Embryonic facial prominence (tissue), 1 donor: ENCODE results near the gene MAP3K5.
A peak's percentile ranks its signal among the peaks of the same experiment; 100 is the strongest.

Experiments used
- DNase-seq: peaks from one replicate; pipeline ENCODE4 v3.0.0-alpha.2; 2016; ENCODE audit errors: extremely low spot score

MAP3K5 gene

DNA sequence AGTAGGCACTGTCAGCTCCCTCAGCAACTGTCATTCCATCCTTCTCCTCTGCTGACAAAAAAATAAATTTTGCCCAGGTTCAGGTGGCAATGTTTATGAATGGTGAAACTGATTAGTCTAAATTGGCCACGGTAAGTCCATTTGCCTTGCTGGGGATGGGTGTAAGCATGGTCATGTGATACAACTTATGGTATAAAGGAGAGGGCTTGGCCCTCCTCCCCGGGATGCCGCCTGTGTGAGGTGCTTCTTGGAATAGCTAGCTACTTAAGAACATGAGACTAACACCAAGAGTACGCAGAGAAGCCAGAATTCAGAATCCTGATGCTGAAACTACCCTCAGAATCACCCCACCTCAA, 147.7 kb downstream of the MAP3K5 start:
- DNase-seq, result no peak

DNA sequence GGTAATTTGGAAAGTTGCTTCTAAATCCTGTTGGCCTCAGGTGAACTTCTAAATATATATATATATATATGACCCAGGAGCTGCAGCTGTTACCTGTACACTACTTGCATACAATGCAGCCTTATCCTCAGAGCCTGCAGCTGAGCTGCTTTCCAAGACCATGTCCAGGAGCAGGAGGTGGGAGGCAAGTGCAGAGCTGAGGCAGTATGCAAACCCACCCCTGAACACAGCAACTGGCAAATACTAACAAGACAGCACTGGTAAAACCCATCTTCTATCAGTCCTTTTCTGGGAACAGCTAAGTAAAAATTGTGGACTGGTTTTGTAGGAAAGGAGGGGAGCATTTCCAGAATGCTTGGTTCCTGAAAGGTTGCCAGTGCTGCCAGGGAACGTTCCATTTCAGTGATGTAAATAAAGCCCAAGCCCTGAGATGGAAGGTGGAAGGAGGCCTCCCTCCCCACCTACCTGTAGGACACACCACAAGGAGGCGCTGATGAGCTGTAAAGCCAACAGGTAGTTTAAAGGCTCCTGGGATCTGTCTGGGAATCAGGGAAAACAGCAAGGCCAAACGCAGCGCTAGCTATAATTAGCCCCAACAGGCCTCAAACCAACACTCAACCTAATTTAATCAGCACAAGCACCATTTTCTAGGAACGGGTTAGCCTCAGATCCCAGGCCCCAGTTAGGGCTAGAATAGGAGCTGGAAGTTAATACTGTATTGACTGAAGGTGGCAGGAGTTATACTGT, 148.3 kb downstream of the MAP3K5 start:
- peak; percentile 41 for DNase-seq

DNA sequence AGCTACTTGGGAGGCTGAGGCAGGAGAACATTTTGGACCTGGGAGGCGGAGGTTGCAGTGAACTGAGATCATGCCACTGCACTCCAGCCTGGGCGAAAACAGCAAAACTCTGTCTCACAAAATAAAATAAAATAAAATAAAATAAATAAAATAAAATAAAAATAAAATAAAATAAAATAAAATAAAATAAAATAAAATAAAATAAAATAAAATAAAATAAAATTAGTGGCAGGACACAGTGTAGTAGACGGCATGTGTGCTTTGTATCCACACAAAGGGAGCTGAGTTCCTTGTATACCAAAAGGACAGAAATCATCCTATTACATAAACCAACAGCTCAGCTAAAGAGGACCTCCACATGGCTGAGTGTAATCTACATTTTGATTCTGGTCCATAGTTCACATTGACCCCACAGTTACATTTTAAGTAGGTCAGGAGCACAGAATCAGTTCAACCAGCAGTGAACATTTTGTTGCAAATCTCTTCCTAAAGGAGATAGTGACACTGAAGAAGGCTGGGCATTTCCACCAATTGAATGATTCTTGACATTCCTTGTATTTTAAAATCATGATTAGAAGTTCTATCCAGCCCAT, 150.3 kb downstream of the MAP3K5 start:
- no peak for DNase-seq

DNA sequence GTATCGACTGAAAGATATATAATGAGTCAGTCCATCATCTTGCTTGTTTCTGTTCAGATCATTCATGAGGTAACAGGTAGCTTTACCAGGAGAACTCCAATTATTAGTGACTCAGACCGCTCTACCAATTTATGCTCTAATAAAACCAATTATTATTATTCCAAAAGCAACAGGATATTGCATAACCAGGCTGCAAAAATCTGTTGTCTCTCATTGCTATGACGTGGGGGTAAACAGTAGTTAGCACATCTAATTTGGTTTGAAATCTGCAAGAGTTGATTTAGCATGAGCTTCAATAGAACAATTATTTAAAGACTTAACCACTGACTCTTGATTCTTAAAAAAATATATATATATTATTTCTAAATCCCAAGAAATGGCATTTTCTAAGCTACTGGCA, 151.1 kb downstream of the MAP3K5 start:
- DNase-seq, result no peak

GRCh38 chr6:136640132-136640915, 152.0 kb downstream of the MAP3K5 start:
- DNase-seq, result no peak

DNA sequence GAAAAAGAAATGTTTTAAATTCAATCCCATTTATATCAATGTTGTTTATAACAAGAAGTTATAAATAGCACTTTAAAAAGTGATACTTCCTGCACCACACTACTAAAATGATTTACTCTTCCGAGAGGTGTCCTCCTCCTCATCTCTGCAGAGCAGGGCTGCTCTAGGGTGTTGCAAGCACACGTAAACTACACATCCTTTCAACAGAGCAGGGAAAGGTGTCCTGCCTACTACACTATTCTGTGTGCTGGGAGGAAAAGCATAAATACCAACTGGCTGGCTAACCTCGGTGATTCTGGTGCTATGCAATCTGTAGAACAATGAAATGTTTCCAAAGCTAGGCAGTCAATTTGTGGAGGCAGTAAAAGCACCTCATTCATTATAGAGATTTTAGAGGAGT, 152.6 kb downstream of the MAP3K5 start:
- no peak for DNase-seq

DNA sequence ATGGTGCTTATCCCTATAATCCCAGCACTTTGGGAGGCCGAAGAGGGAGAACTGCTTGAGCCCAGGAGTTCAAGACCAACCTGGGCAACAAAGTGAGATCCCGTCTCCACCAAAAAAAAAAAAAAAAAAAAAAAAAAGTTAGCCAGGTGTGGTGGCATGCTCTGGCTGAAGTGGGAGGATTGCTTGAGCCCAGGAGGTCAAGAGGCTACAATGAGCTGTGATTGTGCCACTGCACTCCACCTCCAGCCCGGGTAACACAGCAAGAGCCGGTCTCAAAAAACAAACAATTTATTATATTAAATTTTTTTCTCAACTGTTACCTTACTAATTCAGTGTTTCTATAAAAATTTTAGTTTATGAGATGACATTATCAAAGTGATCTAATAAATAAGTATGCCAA, 156.7 kb downstream of the MAP3K5 start:
- DNase-seq, result no peak

DNA sequence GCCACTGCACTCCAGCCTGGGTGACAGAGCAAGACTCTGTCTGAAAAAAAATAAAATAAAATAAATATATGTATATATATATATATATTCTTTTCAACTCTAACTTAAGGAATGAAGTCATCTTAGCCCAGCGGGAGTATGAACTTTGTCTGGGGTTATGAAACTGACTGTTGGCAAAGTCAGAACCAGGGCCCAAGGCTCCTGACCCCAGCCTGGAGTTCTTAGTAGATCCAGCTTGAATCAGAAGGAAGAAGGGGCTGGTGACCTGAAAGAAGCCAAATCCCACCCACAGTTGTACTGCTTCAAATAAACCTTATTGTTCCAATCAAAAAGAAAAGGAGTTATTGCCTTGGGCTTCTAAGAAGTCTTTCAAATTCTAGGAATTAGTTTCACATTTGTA, 158.9 kb downstream of the MAP3K5 start:
- no peak for DNase-seq

GRCh38 chr6:136628996-136629395, 163.3 kb downstream of the MAP3K5 start:
- DNase-seq, result no peak

- no peak for DNase-seq
These were observed 165.1 kb downstream of the MAP3K5 start for GRCh38 chr6:136627191-136627590.

DNA sequence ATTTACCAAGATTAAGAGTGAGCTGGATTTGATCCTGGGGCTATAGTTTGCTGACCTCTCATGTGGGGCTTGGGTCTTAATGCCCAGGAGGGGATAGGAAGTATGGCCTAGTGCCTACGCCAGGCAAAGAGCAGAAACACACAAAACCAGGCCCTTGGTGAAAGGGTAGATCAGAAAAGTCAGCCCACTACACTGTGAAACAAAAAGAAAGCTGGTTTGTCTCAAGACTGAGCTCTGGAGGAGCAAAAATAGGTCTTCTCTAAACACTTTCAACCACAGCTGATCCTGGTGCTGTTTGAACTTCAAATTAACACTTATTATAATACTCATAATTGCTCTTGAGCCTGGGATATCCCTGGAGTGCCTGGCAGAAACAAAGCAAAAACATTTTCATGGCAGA, 167.0 kb downstream of the MAP3K5 start:
- no peak for DNase-seq

- no peak for DNase-seq
These were observed 167.9 kb downstream of the MAP3K5 start for GRCh38 chr6:136624347-136624746.

- DNase-seq, result no peak
These were observed 174.2 kb downstream of the MAP3K5 start for GRCh38 chr6:136618086-136618485.

DNA sequence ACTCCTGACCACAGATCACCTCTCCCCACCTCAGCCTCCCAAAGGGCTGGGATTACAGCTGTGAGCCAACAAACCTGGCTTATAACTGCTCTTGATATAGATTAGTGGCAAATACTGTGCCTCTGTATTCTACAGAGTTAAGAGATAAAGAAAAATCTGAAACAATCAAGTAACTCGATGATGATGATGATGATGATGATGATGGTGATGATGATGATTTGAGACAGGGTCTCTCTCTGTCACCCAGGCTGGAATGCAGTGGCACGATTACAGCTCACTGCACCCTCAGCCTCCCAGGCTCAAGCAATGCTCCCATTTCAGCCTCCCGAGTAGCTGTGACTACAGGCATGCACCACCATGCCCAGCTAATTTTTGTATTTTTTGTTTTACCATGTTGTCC, 175.8 kb downstream of the MAP3K5 start:
- no peak for DNase-seq

GRCh38 chr6:136614994-136615393, 177.3 kb downstream of the MAP3K5 start:
- no peak for DNase-seq

GRCh38 chr6:136614350-136614749, 177.9 kb downstream of the MAP3K5 start:
- DNase-seq, result no peak

- no peak for DNase-seq
These were observed 178.8 kb downstream of the MAP3K5 start for GRCh38 chr6:136613477-136613876.

DNA sequence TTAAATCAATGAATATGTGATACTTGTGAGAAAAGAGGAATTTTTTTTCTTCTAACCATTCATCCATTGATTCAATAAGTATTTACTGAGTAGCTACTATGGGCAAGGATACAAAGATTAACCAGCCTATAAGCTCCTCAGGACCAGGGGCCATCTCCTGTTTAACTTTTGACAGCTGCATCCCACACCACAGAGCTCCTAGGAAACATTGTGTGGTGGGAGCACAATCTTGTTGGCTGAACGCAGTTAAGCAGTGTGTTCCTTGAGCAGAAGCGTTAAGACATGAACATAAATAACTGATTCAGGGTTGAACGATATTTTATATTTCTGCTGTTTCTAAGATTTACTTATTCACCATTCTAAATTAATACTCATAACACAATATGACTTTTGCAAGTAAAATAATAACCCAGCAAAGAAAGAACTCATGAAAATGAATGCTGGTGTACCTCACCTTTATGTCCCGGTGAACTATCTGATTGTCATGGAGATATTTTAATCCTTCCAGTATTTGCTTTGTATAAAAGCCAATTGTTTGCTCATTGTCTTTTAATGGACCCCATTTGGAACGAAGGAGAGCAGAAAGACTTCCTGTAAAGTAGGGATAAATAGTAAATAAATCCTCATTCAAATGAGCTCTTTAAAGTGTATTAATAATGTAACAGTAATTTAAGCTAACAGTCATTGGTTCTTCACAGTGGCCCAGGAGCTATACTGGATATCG, 179.4 kb downstream of the MAP3K5 start:
- DNase-seq, result no peak

DNA sequence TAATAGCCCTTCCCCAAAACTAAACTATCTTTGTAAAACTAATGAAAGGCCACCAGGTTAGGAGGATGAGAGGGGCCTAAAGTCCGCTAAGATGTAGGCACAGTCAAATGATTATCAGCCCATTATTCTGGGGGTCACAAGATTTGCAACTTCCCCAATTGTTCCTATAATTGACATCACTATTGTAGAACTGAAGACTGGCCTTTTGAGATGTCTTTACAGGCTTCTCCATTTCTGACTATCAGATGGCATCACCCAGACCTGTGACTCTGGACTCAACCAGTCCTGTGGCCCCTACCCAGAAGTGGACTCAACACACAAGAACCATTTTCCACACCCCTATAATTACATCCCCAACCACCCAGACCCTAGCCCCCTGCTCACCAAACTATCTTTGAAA, 180.5 kb downstream of the MAP3K5 start:
- no peak for DNase-seq

DNA sequence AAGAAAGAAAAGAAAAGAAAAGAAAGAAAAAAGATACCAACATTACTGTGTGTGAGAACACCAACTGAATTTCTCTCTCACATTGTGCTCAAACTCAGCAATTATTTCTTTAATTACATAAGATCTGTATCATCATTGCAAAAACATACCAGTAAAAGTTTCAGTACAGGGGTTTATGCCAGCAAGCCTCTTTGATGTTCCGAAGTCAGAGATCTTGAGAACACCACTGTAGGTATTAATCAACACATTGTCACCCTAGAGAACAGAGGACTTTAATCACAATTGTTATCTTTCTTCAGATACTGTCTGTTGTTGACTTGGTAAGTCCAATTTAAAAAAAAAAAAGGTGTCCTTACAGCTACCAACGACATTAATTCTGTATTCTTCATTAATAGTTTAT, 181.1 kb downstream of the MAP3K5 start:
- no peak for DNase-seq

DNA sequence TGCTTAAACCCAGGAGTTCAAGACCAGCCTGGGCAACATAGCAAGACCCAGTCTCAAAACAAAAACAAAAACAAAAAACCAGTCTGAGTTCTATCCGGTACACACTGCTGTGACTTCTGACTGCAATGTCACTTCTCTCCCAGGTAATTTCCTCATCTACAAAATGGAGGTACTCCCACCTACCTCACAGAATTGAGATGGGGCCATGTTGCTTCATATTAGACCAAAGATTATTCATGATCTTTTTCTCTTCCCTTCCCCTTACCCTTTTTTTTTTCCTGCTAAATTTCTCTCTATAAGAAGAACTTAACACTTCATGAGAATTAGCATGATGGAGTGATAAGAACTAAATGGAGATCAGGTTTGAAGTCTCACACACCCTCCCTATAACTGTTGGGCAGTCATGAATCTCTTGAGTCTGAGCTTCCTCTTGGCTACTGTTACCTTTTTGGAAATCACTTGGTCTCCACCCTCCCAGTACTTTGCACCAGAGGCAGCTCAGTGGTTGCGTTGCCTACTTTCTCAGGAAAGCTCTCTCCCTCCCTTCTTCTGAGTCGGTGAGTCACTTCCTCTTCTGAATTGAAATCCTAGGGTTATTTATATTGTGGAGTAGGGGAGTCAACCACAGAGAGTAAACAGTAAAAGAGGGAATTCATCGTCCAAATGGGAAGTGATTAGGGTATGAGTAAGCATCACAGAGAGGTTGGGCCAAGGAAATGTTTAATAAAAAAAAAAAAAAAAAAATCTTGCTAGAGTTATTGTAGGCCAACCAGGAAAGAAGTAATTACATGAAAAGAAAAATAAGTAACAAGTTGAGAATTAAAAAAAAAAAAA, 182.2 kb downstream of the MAP3K5 start:
- no peak for DNase-seq
